Measurements from ENCODE around the gene MYO3B. TPM values are rescaled to one million over a fixed set of nuclear protein-coding genes. Genes with fewer than 3 reads are reported as not detected.
A peak's percentile ranks its signal among the peaks of the same experiment; 100 is the strongest.

The MYO3B gene
- total RNA-seq, 1 donor: 0.09 TPM

- TF ChIP-seq, protein P1, sequence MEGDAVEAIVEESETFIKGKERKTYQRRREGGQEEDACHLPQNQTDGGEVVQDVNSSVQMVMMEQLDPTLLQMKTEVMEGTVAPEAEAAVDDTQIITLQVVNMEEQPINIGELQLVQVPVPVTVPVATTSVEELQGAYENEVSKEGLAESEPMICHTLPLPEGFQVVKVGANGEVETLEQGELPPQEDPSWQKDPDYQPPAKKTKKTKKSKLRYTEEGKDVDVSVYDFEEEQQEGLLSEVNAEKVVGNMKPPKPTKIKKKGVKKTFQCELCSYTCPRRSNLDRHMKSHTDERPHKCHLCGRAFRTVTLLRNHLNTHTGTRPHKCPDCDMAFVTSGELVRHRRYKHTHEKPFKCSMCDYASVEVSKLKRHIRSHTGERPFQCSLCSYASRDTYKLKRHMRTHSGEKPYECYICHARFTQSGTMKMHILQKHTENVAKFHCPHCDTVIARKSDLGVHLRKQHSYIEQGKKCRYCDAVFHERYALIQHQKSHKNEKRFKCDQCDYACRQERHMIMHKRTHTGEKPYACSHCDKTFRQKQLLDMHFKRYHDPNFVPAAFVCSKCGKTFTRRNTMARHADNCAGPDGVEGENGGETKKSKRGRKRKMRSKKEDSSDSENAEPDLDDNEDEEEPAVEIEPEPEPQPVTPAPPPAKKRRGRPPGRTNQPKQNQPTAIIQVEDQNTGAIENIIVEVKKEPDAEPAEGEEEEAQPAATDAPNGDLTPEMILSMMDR (IDR thresholded peaks at IDR 0.05; ENCODE audit: insufficient read depth, low read length): no peak
- peak; percentile 80 for DNase-seq (ENCODE audit: low read depth)
- H3K4me3 ChIP-seq (ENCODE audit: low read depth, low read length): no peak overlapping the region
These were observed 347.6 kb downstream of the MYO3B start for GRCh38 chr2:170525566-170525900.

- DNase-seq (ENCODE audit: low read depth): peak; percentile 12
- H3K4me3 ChIP-seq (ENCODE audit: low read depth, low read length): no peak overlapping the region
- TF ChIP-seq, protein P1 (IDR thresholded peaks at IDR 0.05; ENCODE audit: insufficient read depth, low read length): no peak
These were observed 352.4 kb downstream of the MYO3B start for GRCh38 chr2:170530284-170530745.

DNA sequence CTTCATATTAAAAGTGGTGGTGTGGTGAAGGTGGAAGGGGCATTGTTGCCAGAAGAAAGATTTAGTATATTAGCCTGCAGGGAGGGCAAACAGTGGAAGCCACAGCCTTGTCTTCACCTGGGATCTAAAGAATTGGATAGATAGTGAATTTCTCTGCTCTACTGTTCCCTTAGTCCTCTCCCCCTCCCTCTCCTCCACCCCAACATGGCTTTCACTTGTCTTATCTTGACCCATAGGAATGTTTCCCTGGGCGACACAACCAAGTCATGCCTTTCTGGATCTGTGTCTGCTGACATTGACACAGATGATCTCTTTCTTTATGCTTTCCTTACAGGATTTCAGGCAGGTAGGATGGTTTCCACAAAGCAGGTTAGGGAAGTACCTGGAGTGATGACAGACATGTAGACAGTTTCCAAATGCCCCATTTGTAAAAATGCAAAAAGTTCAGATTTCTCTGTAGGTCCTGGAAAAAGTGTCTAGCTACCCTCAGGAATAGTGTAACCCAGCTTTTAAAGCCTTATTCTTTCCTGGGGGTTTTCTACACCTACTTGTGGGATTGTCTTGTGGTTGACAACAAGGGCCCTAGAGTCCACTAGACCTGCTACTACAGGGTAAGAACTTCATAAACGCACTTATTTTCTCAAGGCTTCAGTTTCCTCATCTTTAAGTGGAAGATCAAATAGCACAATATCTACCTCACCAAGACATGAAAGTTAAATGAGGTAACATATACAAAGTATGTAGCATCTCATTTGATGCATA lies 353.0 kb downstream of the MYO3B start:
- no peak overlapping the region for H3K4me3 ChIP-seq (ENCODE audit: low read depth, low read length)
- TF ChIP-seq, protein P1 (IDR thresholded peaks at IDR 0.05; ENCODE audit: insufficient read depth, low read length): no peak
- no peak for DNase-seq (ENCODE audit: low read depth)

DNA sequence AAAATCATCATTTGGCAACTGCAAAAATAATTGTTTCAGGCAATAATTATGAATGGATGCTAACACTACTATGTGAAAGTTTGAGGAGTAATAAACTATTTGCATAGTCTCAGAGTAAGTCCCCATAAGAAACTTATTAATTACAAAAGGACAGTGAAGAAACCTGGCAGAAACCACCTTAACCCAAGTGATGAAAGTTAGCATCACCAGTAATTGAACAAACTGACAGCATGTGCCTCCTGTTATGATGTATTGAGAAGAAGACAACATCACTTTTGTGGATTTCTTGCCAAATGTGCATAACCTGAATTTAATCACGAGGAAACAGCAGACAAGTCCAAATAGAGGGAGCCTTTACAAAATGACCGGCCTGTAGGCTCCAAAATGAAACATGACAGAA lies 353.9 kb downstream of the MYO3B start:
- TF ChIP-seq, protein P1 (IDR thresholded peaks at IDR 0.05; ENCODE audit: insufficient read depth, low read length): no peak

GRCh38 chr2:170533156-170533555 lies 355.2 kb downstream of the MYO3B start:
- DNase-seq (ENCODE audit: low read depth): no peak
- TF ChIP-seq, protein P1 (IDR thresholded peaks at IDR 0.05; ENCODE audit: insufficient read depth, low read length): no peak
- no peak overlapping the region for H3K4me3 ChIP-seq (ENCODE audit: low read depth, low read length)

More for the DNA sequence above, 353.9 kb downstream of the MYO3B start:
- no peak for DNase-seq (ENCODE audit: low read depth)
- no peak overlapping the region for H3K4me3 ChIP-seq (ENCODE audit: low read depth, low read length)

GRCh38 chr2:170535552-170535951 lies 357.6 kb downstream of the MYO3B start:
- TF ChIP-seq, protein P1 (IDR thresholded peaks at IDR 0.05; ENCODE audit: insufficient read depth, low read length): no peak
- no peak overlapping the region for H3K4me3 ChIP-seq (ENCODE audit: low read depth, low read length)
- DNase-seq (ENCODE audit: low read depth): no peak

Data from fibroblast of the aortic adventitia (primary cell).